HepG2 (cell line): ENCODE data around the gene SLU7. TPM values are rescaled to one million over a fixed set of nuclear protein-coding genes. Genes with fewer than 3 reads are reported as not detected.

ENCODE experiments used
- ATF4 ChIP-seq, 2 experiments: fragments of 450-650 bp in 1 of 2; sonication (generic) in 1 of 2; formaldehyde crosslinking; IDR thresholded peaks; 2 replicates each; pipeline versions ENCODE4 v1.5.0 to v1.8.0; 2020 to 2022; ENCODE audit warnings: mild to moderate bottlenecking in 1 of 2, missing genetic modification reagents in 1 of 2
- DR1 ChIP-seq: sonication (generic); formaldehyde crosslinking; IDR thresholded peaks from 2 replicates; pipeline ENCODE4 v1.8.0; 2021; ENCODE audit warnings: mild to moderate bottlenecking, missing genetic modification reagents, inconsistent platforms
- FOSL2 ChIP-seq: sonication (generic); formaldehyde crosslinking; IDR thresholded peaks from 2 replicates; pipeline ENCODE4 v1.4.0; 2020; ENCODE audit warnings: missing genetic modification reagents
- FOXK1 ChIP-seq: sonication (generic); formaldehyde crosslinking; IDR thresholded peaks from 2 replicates; pipeline ENCODE4 v1.4.0; 2020; ENCODE audit warnings: low read depth, missing genetic modification reagents, borderline replicate concordance
- FUBP1 ChIP-seq: sonication (generic); formaldehyde crosslinking; IDR thresholded peaks from 2 replicates; pipeline ENCODE4 v1.5.1; 2020; ENCODE audit warnings: missing genetic modification reagents, mild to moderate bottlenecking, borderline replicate concordance
- GTF2F1 ChIP-seq: fragments of 150-350 bp; IDR thresholded peaks from 2 replicates; pipeline ENCODE4 v1.6.1; 2014; ENCODE audit warnings: low read length
- IKZF4 ChIP-seq: sonication (generic); formaldehyde crosslinking; IDR thresholded peaks from 2 replicates; pipeline ENCODE4 v1.5.1; 2020; ENCODE audit warnings: borderline replicate concordance, mild to moderate bottlenecking, low read depth, missing genetic modification reagents; ENCODE audit errors: not compliant biosample characterization
- NR1H2 ChIP-seq: sonication (generic); formaldehyde crosslinking; IDR thresholded peaks from 2 replicates; pipeline ENCODE4 v1.8.1; 2022; ENCODE audit warnings: low read depth, missing genetic modification reagents, borderline replicate concordance
- PHF5A ChIP-seq: IDR thresholded peaks from one replicate; pipeline ENCODE4 v1.6.1; 2018; ENCODE audit warnings: low read depth, missing genetic modification reagents; ENCODE audit not compliant: unreplicated experiment
- RNF219 ChIP-seq: sonication (generic); formaldehyde crosslinking; IDR thresholded peaks from 2 replicates; pipeline ENCODE4 v1.5.0; 2020; ENCODE audit warnings: mild to moderate bottlenecking, missing genetic modification reagents
- SOX6 ChIP-seq, 2 experiments: fragments of 450-650 bp in 1 of 2; sonication (generic) in 1 of 2; formaldehyde crosslinking in 1 of 2; IDR thresholded peaks; 2 replicates each; pipeline versions ENCODE4 v1.4.0 to v1.6.1; 2017 to 2020; ENCODE audit warnings: antibody characterized with exemption in 1 of 2, mild to moderate bottlenecking in 1 of 2, missing genetic modification reagents in 1 of 2
- U2AF1 ChIP-seq: fragments of 200-400 bp; formaldehyde crosslinking; optimal IDR thresholded peaks from 2 replicates; pipeline ENCODE3; 2017; ENCODE audit warnings: mild to moderate bottlenecking, low read depth, low read length
- XRCC5 ChIP-seq: fragments of 200-400 bp; formaldehyde crosslinking; optimal IDR thresholded peaks from 2 replicates; pipeline ENCODE3; 2017; ENCODE audit warnings: mild to moderate bottlenecking, low read length
- ZBTB14 ChIP-seq: sonication (generic); formaldehyde crosslinking; IDR thresholded peaks from 2 replicates; pipeline ENCODE4 v1.4.0; 2020; ENCODE audit warnings: missing genetic modification reagents
- ZBTB7A ChIP-seq: sonication (generic); formaldehyde crosslinking; IDR thresholded peaks from 2 replicates; pipeline ENCODE4 v1.8.0; 2022; ENCODE audit warnings: mild to moderate bottlenecking, missing genetic modification reagents
- ZFAT ChIP-seq: sonication (generic); formaldehyde crosslinking; conservative IDR thresholded peaks from 2 replicates; pipeline ENCODE4 v1.8.1; 2023; ENCODE audit warnings: missing genetic modification reagents, inconsistent platforms
- ZMYM3 ChIP-seq: sonication (generic); formaldehyde crosslinking; IDR thresholded peaks from 2 replicates; pipeline ENCODE4 v1.5.1; 2020; ENCODE audit warnings: mild to moderate bottlenecking, missing genetic modification reagents
- ZNF329 ChIP-seq: sonication (generic); formaldehyde crosslinking; IDR thresholded peaks from 2 replicates; pipeline ENCODE4 v1.9.0; 2021; ENCODE audit warnings: low read depth, mild to moderate bottlenecking, missing genetic modification reagents
- ZNF513 ChIP-seq: sonication (generic); formaldehyde crosslinking; conservative IDR thresholded peaks from 2 replicates; pipeline ENCODE4 v1.5.0; 2020; ENCODE audit warnings: missing genetic modification reagents
- ZNF782 ChIP-seq: sonication (generic); formaldehyde crosslinking; IDR thresholded peaks from 2 replicates; pipeline ENCODE4 v1.4.0; 2020; ENCODE audit warnings: missing genetic modification reagents, mild to moderate bottlenecking, borderline replicate concordance
- ZSCAN20 ChIP-seq: sonication (generic); formaldehyde crosslinking; IDR thresholded peaks from 2 replicates; pipeline ENCODE4 v1.4.0; 2020; ENCODE audit warnings: missing genetic modification reagents, mild to moderate bottlenecking, borderline replicate concordance
- polyA plus RNA-seq, 8 experiments: library from polyadenylated mRNA; depleted of rRNA in 3 of 8; stranded (reverse) in 7 of 8; unstranded in 1 of 8; fragments of >200 nt; fragmentation: Illumina TruSeq in 4 of 8; extraction: Trizol in 4 of 8; gene quantifications; 2 replicates each; pipeline versions ENCODE4 v1.2.1 to v1.2.3, GENCODE V29; 2011 to 2016; ENCODE audit warnings: low read depth in 4 of 8, missing spikeins in 1 of 8, mixed read lengths in 1 of 8; ENCODE audit not compliant: insufficient read depth in 1 of 8
- total RNA-seq, 5 experiments: library from RNA; depleted of rRNA; stranded (reverse); fragments of >200 nt; fragmentation: Illumina TruSeq; extraction: Trizol; gene quantifications; 2 replicates each; pipeline ENCODE4 v1.2.3, GENCODE V29; 2016; ENCODE audit warnings: low read depth in 1 of 5

Gene SLU7
- total and polyA plus RNA-seq, 2 of the 13 experiments (the other 11 are each of a cell fraction or from before 2014, with no cell fraction given): 24.0 to 39.2 TPM

- TF ChIP-seq ZSCAN20 (CRISPR knock-in tag) (no peak), SOX6 (IDR thresholded peaks at IDR 0.05) (no peak), SOX6 (CRISPR knock-in tag; IDR thresholded peaks at IDR 0.05) (peak; percentile 90), PHF5A (CRISPR knock-in tag) (no peak), ZMYM3 (CRISPR knock-in tag) (peak; percentile 34; the same call in 1 of the 2 replicates), U2AF1 (no peak), FUBP1 (CRISPR knock-in tag) (no peak), FOSL2 (CRISPR knock-in tag) (peak; percentile 76), ZBTB14 (CRISPR knock-in tag) (no peak), IKZF4 (no peak), ZNF513 (no peak), ZNF329 (no peak), FOXK1 (CRISPR knock-in tag) (0 out of 2 replicates have a peak, but pooled peaks have one; percentile 48), NR1H2 (CRISPR knock-in tag) (no peak), XRCC5 (no peak), RNF219 (CRISPR knock-in tag) (no peak), ZBTB7A (CRISPR knock-in tag) (no peak), GTF2F1 (no peak), ZNF782 (CRISPR knock-in tag) (no peak), ATF4 (CRISPR knock-in tag; IDR thresholded peaks at IDR 0.05) (no peak), DR1 (CRISPR knock-in tag) (no peak), ZFAT (CRISPR knock-in tag) (no peak)
Measured at GRCh38 chr5:160463740-160464465, 45.0 kb upstream of the SLU7 start (continued).
